Activated naive CD8-positive, alpha-beta T cell treated with anti-CD3 and anti-CD28 coated beads, Interleukin-2, amount 10 ng/mL, durations not matched to agents 7 days and 5 days (primary cell): ENCODE data around the gene RNF166. TPM values are rescaled to one million over a fixed set of nuclear protein-coding genes. Genes with fewer than 3 reads are reported as not detected.
A peak's percentile ranks its signal among the peaks of the same experiment; 100 is the strongest.

ENCODE experiments used
- ATAC-seq: fragments of 150-1000 bp; cut with Tn5 transposase; one replicate; pipeline ENCODE4 v1.10.0; 2021; ENCODE audit warnings: low read depth, moderate library complexity
- POLR2A ChIA-PET: fragments of 350-600 bp; sonication (Branson Sonifier 250); formaldehyde crosslinking; loops from one replicate; lab custom pipeline; 2021; ENCODE audit warnings: antibody characterized with exemption; lab: Charles Lee
- DNase-seq: peaks from one replicate; pipeline ENCODE4 v3.0.0; 2021
- H3K27ac Mint-ChIP-seq: one replicate; pipeline ENCODE4 v1.8.0; 2022; ENCODE audit warnings: mild to moderate bottlenecking, mixed read lengths
- H3K27me3 Mint-ChIP-seq: one replicate; pipeline ENCODE4 v1.8.0; 2022; ENCODE audit warnings: mild to moderate bottlenecking, moderate library complexity, mixed read lengths
- H3K36me3 Mint-ChIP-seq: one replicate; pipeline ENCODE4 v1.8.0; 2021; ENCODE audit warnings: mild to moderate bottlenecking, mixed read lengths
- H3K4me1 Mint-ChIP-seq: one replicate; pipeline ENCODE4 v1.8.0; 2021; ENCODE audit warnings: mixed read lengths
- H3K4me3 Mint-ChIP-seq: one replicate; pipeline ENCODE4 v1.8.0; 2022; ENCODE audit warnings: mild to moderate bottlenecking, moderate library complexity, mixed read lengths
- H3K9me3 Mint-ChIP-seq: one replicate; pipeline ENCODE4 v1.8.0; 2021; ENCODE audit warnings: mixed read lengths
- total RNA-seq, 2 experiments: library from RNA; stranded (reverse); gene quantifications; one replicate each; pipeline ENCODE4 v1.2.3, GENCODE V29; 2021

Gene RNF166
- total RNA-seq = 100 to 1,000 TPM; 227 to 229 TPM

- Mint-ChIP-seq H3K27me3 (no peaks in the 10 kb centered on the region), H3K4me3 (peak within 1 kb of the TSS; percentile 96), H3K27ac (peak within 1 kb of the TSS; percentile 98), H3K4me1 (peaks cover 21% of the 10 kb centered on the region), H3K36me3 (peaks cover 12% of the 10 kb centered on the region), H3K9me3 (no peaks in the 10 kb centered on the region)
- peak; percentile 56 for ATAC-seq
- POLR2A ChIA-PET = interaction anchor here (1.3 to 6.7 kb wide), 6 partner anchors 9 to 97 kb away, joined by 3 to 66 read pairs (median 4); partner anchors contain the start of genes CYBA and SNAI3
- peak; percentile 99 for DNase-seq
Observed at GRCh38 chr16:88706229-88706964, at the start of gene RNF166, which contains the start of gene CTU2. RNF166 (minus strand) TSS chr16:88706408; CDS start chr16:88706325, 83 bp downstream. CTU2 (plus strand) TSS chr16:88706503; CDS start chr16:88706531, 28 bp downstream.

DNA sequence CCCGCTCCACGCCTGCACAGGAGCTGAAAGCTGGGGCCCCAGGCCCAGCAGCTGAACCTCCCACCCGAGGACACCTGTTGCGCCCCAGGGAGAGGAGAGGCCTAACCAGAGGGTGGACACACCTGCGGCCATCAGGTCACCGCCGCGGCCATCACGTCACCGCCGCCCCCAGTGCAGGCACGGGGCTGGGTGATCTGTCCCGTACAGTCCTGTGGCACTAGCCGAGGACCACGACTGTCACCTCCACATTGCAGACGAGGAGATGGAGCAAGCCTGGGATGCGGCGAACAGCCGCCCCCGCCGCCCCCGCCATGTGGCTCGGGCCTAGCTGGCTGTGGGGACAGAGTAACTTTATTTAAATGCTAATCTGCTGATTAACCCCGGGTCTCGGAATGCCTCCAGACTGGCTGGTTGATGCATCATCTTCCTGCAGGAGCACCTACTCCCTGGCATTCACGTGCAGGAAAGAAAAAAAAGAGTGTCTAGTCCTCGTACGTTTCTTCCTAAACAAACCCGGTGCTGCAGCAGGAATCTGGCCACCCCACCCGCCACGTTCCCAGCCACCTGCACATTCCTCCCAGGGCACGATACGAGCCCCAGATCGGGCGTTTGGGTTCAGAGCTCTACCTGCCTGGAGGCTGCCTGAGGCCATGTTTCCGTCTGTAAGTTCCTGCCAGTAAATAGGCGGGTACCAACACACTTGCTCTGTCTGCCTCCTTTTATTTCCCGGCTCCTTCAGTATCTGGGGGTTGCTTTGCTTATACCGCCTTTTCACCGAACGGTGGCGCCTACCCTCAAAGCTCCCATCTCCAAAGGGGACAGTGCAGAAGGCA, 48.9 kb upstream of the RNF166 start:
- POLR2A ChIA-PET = interaction anchor here (0.6 to 1.3 kb wide), 2 partner anchors 25 to 47 kb away, joined by 3 to 4 read pairs; no protein-coding TSS in a partner anchor
- Mint-ChIP-seq H3K9me3 (no peaks in the 10 kb centered on the region), H3K36me3 (peaks cover 4% of the 10 kb centered on the region), H3K27ac (no peak overlapping the region), H3K4me3 (no peak overlapping the region), H3K4me1 (peaks cover 11% of the 10 kb centered on the region), H3K27me3 (no peaks in the 10 kb centered on the region)
- DNase-seq (no peak), ATAC-seq (peak; percentile 31)

DNA sequence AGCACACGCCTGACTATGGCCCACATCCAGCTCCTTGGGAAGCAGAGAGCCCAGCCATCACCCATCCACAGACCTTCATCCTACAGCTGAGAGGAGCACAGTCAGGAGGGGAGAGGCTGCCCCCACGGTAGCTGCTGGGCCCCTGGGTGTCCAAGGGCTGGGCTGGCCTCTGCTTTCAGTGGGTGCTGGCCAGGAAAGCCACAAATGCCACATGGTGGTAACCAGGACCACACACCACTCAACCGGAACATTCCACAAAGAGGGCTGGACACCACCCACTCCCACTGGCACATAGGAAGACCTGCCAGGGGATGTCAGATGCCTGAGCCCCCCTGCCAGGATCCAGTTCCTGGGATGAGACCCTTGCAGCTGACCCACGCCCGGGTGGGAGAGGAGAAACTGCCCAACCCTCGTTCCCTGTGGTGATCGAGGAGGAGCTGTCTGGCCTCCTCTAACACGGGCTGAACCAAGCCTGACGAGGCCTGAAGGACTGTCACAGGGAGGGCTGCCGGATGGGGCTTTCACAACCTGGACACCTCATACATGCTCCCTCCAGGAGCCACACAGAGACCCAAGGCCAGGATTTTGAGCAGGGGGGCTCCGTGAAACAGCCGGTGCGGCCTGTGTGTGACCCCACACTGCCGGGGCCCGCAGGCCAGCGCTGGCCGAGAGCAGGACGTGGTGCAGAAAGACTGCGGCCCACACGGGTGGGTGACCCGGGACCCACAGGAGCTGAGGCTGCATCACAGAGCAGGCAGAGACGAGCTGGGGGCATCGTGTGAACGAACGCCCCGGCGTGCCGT, 48.1 kb upstream of the RNF166 start:
- Mint-ChIP-seq H3K36me3 (peaks cover 4% of the 10 kb centered on the region), H3K4me1 (peaks cover 10% of the 10 kb centered on the region)
- POLR2A ChIA-PET = interaction anchor here (0.6 to 1.3 kb wide), 2 partner anchors 26 to 48 kb away, joined by 3 to 4 read pairs; no protein-coding TSS in a partner anchor

GRCh38 chr16:88753602-88754001, 47.4 kb upstream of the RNF166 start:
- ATAC-seq = no peak
- H3K9me3 Mint-ChIP-seq = no peaks in the 10 kb centered on the region
- H3K27me3 Mint-ChIP-seq = no peaks in the 10 kb centered on the region
- peaks cover 6% of the 10 kb centered on the region for H3K4me1 Mint-ChIP-seq
- H3K27ac Mint-ChIP-seq = peak overlapping the region; percentile 44
- H3K36me3 Mint-ChIP-seq = peaks cover 4% of the 10 kb centered on the region
- no peak overlapping the region for H3K4me3 Mint-ChIP-seq
- POLR2A ChIA-PET = interaction anchor here (0.6 kb wide), 1 partner anchor 168 kb away, joined by 3 read pairs; no protein-coding TSS in a partner anchor
- DNase-seq = no peak

More for the DNA sequence above, 48.1 kb upstream of the RNF166 start:
- Mint-ChIP-seq H3K9me3 (no peaks in the 10 kb centered on the region), H3K27me3 (no peaks in the 10 kb centered on the region), H3K4me3 (no peak overlapping the region), H3K27ac (no peak overlapping the region)
- no peak for DNase-seq
- ATAC-seq = no peak

DNA sequence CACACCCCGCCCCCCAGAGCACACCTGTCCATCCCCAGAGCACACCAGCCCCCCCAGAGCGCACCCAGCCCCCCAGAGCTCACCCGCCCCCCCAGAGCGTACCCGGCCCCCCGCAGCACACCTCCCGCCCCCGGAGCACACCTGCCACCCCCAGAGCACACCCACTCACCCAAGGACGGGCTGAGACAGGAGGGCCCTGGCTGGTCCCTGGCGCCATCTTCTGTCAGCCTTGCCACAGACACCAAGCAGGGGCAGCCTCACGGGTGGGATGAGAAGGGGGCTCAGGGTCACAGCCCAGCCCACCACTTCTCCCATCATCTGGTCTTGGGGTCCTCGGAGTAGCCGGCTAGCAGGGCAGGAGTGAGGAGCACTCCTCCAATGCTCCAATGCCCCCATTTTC, 47.0 kb upstream of the RNF166 start:
- ATAC-seq (no peak), DNase-seq (no peak)
- H3K4me1 Mint-ChIP-seq = peaks cover 2% of the 10 kb centered on the region
- H3K27me3 Mint-ChIP-seq = no peaks in the 10 kb centered on the region
- POLR2A ChIA-PET = interaction anchor here (0.6 kb wide), 1 partner anchor 168 kb away, joined by 3 read pairs; no protein-coding TSS in a partner anchor
- no peaks in the 10 kb centered on the region for H3K9me3 Mint-ChIP-seq
- no peak overlapping the region for H3K4me3 Mint-ChIP-seq
- H3K36me3 Mint-ChIP-seq = peaks cover 4% of the 10 kb centered on the region
- H3K27ac Mint-ChIP-seq = no peak overlapping the region

- no peaks in the 10 kb centered on the region for H3K9me3 Mint-ChIP-seq
- H3K27me3 Mint-ChIP-seq = no peaks in the 10 kb centered on the region
- no peak for DNase-seq
- H3K4me3 Mint-ChIP-seq = no peak overlapping the region
- H3K4me1 Mint-ChIP-seq = peaks cover 4% of the 10 kb centered on the region
- peaks cover 4% of the 10 kb centered on the region for H3K36me3 Mint-ChIP-seq
- H3K27ac Mint-ChIP-seq = no peak overlapping the region
- ATAC-seq = no peak
- POLR2A ChIA-PET = no interaction called here
Observed at GRCh38 chr16:88752386-88753002, 46.3 kb upstream of the RNF166 start.

DNA sequence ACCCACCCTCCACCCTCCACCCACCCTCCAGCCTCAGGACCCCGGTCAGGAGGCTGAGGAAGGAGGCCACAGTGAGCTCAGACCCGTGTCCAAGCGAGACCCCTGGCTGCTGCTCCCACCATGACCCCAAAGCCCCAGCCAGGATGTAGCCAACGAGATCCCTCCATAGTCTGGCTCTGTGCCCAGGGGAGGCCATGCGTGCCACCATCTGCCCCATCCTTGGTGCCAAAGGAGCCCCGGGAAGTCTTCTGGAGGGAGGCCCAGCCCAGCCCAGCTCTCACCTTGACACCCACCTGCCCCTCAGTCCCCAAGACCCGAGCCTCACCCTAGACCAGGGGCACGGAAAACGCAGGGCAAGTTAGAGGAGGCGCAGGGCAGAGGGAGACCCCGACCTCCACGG, 44.6 kb upstream of the RNF166 start:
- POLR2A ChIA-PET = interaction anchor here (0.6 kb wide), 1 partner anchor 15 kb away, joined by 8 read pairs; no protein-coding TSS in a partner anchor
- H3K4me3 Mint-ChIP-seq = no peak overlapping the region
- peaks cover 4% of the 10 kb centered on the region for H3K36me3 Mint-ChIP-seq
- H3K27me3 Mint-ChIP-seq = no peaks in the 10 kb centered on the region
- DNase-seq = no peak
- ATAC-seq = no peak
- H3K9me3 Mint-ChIP-seq = no peaks in the 10 kb centered on the region
- no peak overlapping the region for H3K27ac Mint-ChIP-seq
- H3K4me1 Mint-ChIP-seq = peaks cover 10% of the 10 kb centered on the region

DNA sequence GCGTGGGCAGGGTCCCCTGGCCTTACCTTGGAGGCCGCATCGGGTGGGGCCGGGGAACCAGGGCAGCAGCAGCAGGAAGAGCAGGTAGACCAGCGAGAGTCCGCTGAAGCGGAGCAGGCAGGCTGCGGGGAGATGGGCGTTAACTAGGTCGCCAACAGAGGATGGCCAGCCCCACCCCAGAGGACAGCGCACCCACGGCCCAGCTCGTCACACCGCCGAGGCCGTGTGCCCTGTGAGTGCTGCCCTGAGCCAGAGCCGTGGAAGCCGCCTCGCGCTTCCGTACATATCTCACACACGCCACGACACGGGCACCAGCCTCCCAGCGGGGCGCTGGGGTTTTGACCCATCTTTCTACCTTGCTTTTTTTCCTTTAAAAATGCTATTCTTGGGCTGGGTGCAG, 43.1 kb upstream of the RNF166 start:
- H3K27me3 Mint-ChIP-seq = no peaks in the 10 kb centered on the region
- H3K36me3 Mint-ChIP-seq = peaks cover 4% of the 10 kb centered on the region
- no peak for DNase-seq
- H3K9me3 Mint-ChIP-seq = no peaks in the 10 kb centered on the region
- no peak for ATAC-seq
- POLR2A ChIA-PET = interaction anchor here (0.7 kb wide), 1 partner anchor 63 kb away, joined by 3 read pairs; no protein-coding TSS in a partner anchor
- no peak overlapping the region for H3K4me3 Mint-ChIP-seq
- peaks cover 14% of the 10 kb centered on the region for H3K4me1 Mint-ChIP-seq
- H3K27ac Mint-ChIP-seq = peak overlapping the region; percentile 12

DNA sequence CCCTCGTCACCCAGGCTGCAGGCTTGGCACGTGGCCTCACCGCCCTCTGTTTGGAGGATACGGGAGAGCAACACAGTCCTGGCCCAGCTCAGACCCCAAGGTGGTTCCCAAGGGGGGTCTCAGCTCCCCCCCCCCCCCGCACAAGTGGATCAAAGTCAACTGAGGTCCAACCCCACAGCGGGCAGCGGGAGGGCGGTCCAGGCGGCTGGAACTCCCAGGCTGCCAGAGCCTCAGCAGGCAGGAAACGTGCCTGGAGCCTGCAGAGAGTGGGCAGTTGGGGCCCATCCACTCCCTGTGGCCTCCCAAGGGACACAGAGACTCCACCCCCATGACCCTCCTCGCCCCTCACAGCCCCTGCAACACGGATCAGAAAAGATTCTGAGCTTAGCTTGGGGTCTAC, 42.2 kb upstream of the RNF166 start:
- H3K27me3 Mint-ChIP-seq = no peaks in the 10 kb centered on the region
- no peak for ATAC-seq
- H3K4me3 Mint-ChIP-seq = no peak overlapping the region
- POLR2A ChIA-PET = interaction anchor here (1.1 to 4.8 kb wide), 2 partner anchors 10 to 33 kb away, joined by 3 to 25 read pairs; no protein-coding TSS in a partner anchor
- peak overlapping the region; percentile 46 for H3K27ac Mint-ChIP-seq
- H3K9me3 Mint-ChIP-seq = no peaks in the 10 kb centered on the region
- peaks cover 18% of the 10 kb centered on the region for H3K4me1 Mint-ChIP-seq
- no peak for DNase-seq
- peaks cover 4% of the 10 kb centered on the region for H3K36me3 Mint-ChIP-seq

DNA sequence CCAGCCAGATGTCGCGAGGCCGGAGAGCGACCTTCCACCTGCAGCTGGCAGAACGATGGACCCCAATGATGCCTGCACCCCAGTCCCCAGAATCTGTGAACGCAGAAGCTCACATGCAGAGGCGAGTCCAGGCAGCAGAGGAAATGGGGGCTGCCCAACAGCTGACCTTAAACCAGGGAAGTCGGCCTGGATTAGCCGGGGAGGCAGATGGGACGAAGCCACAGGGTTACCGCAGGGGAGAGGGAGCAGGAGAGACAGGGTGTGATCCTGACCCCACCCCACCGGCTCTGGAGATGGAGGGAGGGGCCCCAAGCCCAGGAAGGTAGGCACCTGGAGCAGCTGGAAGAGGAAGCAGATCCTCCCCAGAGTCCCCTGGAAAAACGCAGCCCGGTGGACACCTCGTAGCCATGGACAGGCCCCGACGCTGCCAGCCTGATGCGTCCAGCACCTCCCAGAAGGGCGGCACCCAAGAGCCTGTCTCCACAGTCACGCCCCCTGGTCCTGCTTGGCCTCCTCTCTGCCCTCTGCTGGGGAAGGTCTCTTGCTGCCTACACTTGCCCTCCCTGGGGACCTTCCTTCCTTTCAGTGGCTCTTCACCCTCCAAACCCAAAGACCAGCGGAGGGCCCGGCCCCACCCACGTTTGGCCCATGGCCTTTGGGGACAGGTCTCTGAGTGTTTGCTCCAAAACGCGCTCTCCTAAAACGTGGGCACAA, 41.5 kb upstream of the RNF166 start:
- no peaks in the 10 kb centered on the region for H3K27me3 Mint-ChIP-seq
- H3K4me3 Mint-ChIP-seq = no peak overlapping the region
- H3K27ac Mint-ChIP-seq = peak overlapping the region; percentile 46
- peaks cover 4% of the 10 kb centered on the region for H3K36me3 Mint-ChIP-seq
- no peaks in the 10 kb centered on the region for H3K9me3 Mint-ChIP-seq
- DNase-seq = peak; percentile 51
- H3K4me1 Mint-ChIP-seq = peaks cover 18% of the 10 kb centered on the region
- POLR2A ChIA-PET = interaction anchor here (0.7 to 4.8 kb wide), 4 partner anchors 11 to 54 kb away, joined by 3 to 25 read pairs (median 6); no protein-coding TSS in a partner anchor
- ATAC-seq = peak; percentile 35

DNA sequence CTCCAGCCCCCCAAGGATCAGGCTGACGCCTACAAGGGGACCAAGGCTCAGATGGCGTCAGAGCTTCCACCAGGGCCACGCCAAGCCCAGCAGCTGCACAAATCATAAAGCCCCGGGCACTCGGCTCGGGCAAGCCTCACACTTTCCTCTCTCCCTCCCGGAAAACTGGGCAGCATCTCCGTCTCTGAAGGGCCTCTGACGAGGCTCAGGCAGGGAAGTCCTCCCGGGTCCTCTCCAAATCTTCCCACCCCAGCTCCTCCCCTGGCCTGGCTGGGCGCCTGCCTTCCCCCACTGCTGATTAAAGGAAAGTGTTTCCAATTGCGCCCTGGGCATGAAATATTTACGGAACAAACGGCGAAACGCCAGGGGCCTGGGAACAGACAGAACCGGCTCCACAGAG, 40.3 kb upstream of the RNF166 start:
- Mint-ChIP-seq H3K27me3 (no peaks in the 10 kb centered on the region), H3K27ac (peak overlapping the region; percentile 89), H3K4me1 (peaks cover 18% of the 10 kb centered on the region), H3K36me3 (peaks cover under 1% of the 10 kb centered on the region), H3K4me3 (no peak overlapping the region), H3K9me3 (no peaks in the 10 kb centered on the region)
- no peak for DNase-seq
- ATAC-seq = no peak
- POLR2A ChIA-PET = interaction anchor here (0.6 to 4.8 kb wide), 5 partner anchors 34 to 752 kb away, joined by 6 to 25 read pairs (median 9); partner anchors contain the start of gene APRT
